Thyroid gland (tissue), 4 donors: Measurements from ENCODE around the gene CGGBP1.

Source experiments
- POLR2A ChIP-seq, 2 donors: fragments of 450-650 bp; IDR thresholded peaks; one replicate each; pipeline ENCODE4 v1.6.1; 2017; ENCODE audit warnings: antibody characterized with exemption in 2 of 2, mild to moderate bottlenecking in 2 of 2, moderate library complexity in 1 of 2
- TF ChIP-seq, protein P1 (sequence below), 6 experiments: fragments of 200-600 bp in 3 of 6; fragments of 450-650 bp in 3 of 6; sonication (generic) in 3 of 6; IDR thresholded peaks; one replicate each; pipeline ENCODE4 v1.5.1; 2016 to 2019; ENCODE audit warnings: antibody characterized with exemption in 6 of 6, mild to moderate bottlenecking in 2 of 6, inconsistent platforms in 1 of 6, moderate library complexity in 1 of 6

DNA sequence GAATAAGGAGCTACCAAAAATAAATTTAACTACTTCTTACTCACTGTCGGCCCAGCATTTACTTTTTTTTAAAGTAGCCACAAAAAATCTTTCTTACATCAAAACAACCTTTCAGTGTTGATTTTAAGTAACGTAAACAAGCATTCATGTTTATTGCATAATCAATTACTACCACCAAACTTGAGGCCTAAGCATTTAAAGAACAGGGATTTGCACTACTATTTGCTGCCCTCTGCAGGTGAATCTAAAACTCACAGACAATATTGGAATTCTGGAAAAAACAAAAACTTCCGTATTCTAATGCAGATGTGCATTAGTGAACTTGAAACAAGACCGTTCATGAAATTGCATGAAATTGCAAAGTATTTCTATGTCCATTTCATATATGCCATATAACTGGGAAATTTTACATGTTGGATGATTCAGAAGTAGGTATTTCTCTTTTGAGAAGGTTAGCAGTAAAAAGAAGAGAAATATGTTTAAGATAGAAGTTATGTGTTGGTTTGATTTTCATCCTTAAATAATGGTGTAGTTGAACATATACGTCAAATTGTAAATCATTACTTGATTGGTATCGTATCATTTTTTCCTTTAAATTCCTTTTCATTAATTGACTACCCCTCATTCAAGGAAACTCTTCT is 55.6 kb downstream of the CGGBP1 start:
- TF ChIP-seq, protein P1, sequence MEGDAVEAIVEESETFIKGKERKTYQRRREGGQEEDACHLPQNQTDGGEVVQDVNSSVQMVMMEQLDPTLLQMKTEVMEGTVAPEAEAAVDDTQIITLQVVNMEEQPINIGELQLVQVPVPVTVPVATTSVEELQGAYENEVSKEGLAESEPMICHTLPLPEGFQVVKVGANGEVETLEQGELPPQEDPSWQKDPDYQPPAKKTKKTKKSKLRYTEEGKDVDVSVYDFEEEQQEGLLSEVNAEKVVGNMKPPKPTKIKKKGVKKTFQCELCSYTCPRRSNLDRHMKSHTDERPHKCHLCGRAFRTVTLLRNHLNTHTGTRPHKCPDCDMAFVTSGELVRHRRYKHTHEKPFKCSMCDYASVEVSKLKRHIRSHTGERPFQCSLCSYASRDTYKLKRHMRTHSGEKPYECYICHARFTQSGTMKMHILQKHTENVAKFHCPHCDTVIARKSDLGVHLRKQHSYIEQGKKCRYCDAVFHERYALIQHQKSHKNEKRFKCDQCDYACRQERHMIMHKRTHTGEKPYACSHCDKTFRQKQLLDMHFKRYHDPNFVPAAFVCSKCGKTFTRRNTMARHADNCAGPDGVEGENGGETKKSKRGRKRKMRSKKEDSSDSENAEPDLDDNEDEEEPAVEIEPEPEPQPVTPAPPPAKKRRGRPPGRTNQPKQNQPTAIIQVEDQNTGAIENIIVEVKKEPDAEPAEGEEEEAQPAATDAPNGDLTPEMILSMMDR (IDR thresholded peaks at IDR 0.05), result peak; percentile 14 to 80 (median 61)
- TF ChIP-seq POLR2A (IDR thresholded peaks at IDR 0.05), result no peak
